ENCODE data around the gene CLIP4.

GRCh38 chr2:29139152-29139551, 23.9 kb downstream of the CLIP4 start:
- no peak for TF ChIP-seq POLR2A (IDR thresholded peaks at IDR 0.05)
- TF ChIP-seq, protein P1, sequence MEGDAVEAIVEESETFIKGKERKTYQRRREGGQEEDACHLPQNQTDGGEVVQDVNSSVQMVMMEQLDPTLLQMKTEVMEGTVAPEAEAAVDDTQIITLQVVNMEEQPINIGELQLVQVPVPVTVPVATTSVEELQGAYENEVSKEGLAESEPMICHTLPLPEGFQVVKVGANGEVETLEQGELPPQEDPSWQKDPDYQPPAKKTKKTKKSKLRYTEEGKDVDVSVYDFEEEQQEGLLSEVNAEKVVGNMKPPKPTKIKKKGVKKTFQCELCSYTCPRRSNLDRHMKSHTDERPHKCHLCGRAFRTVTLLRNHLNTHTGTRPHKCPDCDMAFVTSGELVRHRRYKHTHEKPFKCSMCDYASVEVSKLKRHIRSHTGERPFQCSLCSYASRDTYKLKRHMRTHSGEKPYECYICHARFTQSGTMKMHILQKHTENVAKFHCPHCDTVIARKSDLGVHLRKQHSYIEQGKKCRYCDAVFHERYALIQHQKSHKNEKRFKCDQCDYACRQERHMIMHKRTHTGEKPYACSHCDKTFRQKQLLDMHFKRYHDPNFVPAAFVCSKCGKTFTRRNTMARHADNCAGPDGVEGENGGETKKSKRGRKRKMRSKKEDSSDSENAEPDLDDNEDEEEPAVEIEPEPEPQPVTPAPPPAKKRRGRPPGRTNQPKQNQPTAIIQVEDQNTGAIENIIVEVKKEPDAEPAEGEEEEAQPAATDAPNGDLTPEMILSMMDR (IDR thresholded peaks at IDR 0.05), result no peak

Measured in uterus (tissue), 2 donors.